DND-41 (cell line): ENCODE results near the gene MARCHF6.

ENCODE experiments used
- ATAC-seq: fragments of 200-7000 bp; cut with Tn5 transposase; 3 replicates; pipeline ENCODE4 v1.9.1; 2021; ENCODE audit warnings: low read depth; ENCODE audit not compliant: insufficient read depth
- DNase-seq: peaks from one replicate; pipeline ENCODE4 v3.0.0-alpha.2; 2020
- H2AFZ ChIP-seq: 2 replicates; pipeline ENCODE4 v1.6.0; 2012; ENCODE audit warnings: low read depth, low read length
- H3K27ac ChIP-seq: 2 replicates; pipeline ENCODE4 v1.5.1; 2012; ENCODE audit warnings: low read length, inconsistent platforms
- H3K27me3 ChIP-seq: fragments of 200-600 bp; sonication (generic); 2 replicates; pipeline ENCODE4 v1.6.0; 2012; ENCODE audit warnings: low read length, mild to moderate bottlenecking, inconsistent platforms; ENCODE audit not compliant: insufficient read depth, poor library complexity
- H3K36me3 ChIP-seq: 2 replicates; pipeline ENCODE4 v1.5.1; 2012; ENCODE audit warnings: low read length, inconsistent platforms; ENCODE audit not compliant: insufficient read depth
- H3K4me1 ChIP-seq: 2 replicates; pipeline ENCODE4 v1.5.1; 2012; ENCODE audit warnings: mild to moderate bottlenecking, low read length; ENCODE audit not compliant: insufficient read depth
- H3K4me2 ChIP-seq: 2 replicates; pipeline ENCODE4 v1.6.0; 2012; ENCODE audit warnings: mild to moderate bottlenecking, moderate library complexity, low read length, inconsistent platforms; ENCODE audit not compliant: insufficient read depth
- H3K4me3 ChIP-seq, 2 experiments: fragments of 200-600 bp in 1 of 2; shearing (Covaris generic) in 1 of 2; 2 replicates each; pipeline ENCODE4 v1.5.1; 2012 to 2016; ENCODE audit warnings: inconsistent platforms in 2 of 2, low read length in 2 of 2, mild to moderate bottlenecking in 2 of 2, low read depth in 1 of 2, moderate library complexity in 1 of 2
- H3K79me2 ChIP-seq: 2 replicates; pipeline ENCODE4 v1.6.0; 2012; ENCODE audit warnings: low read length, inconsistent platforms; ENCODE audit not compliant: insufficient read depth
- H3K9ac ChIP-seq: 2 replicates; pipeline ENCODE4 v1.6.0; 2012; ENCODE audit warnings: low read depth, mild to moderate bottlenecking, inconsistent platforms, low read length, moderate library complexity
- H3K9me3 ChIP-seq: 2 replicates; pipeline ENCODE4 v1.5.1; 2012; ENCODE audit warnings: low read length, moderate library complexity, mild to moderate bottlenecking, inconsistent platforms; ENCODE audit not compliant: insufficient read depth, severe bottlenecking
- H4K20me1 ChIP-seq: 2 replicates; pipeline ENCODE4 v1.6.0; 2012; ENCODE audit warnings: low read length; ENCODE audit not compliant: insufficient read depth
- CTCF ChIP-seq: IDR thresholded peaks from 2 replicates; pipeline ENCODE4 v1.5.1; 2012; ENCODE audit warnings: borderline replicate concordance, low read length, moderate library complexity, mild to moderate bottlenecking; ENCODE audit not compliant: poor library complexity, severe bottlenecking; ENCODE audit errors: extremely low read depth
- EZH2 ChIP-seq: IDR thresholded peaks from 3 replicates; pipeline ENCODE4 v1.6.1; 2012; ENCODE audit warnings: borderline replicate concordance, low read depth, mild to moderate bottlenecking, moderate library complexity, low read length, inconsistent platforms; ENCODE audit not compliant: severe bottlenecking

Gene MARCHF6

GRCh38 chr5:10353241-10354047, at the start of gene MARCHF6:
Gene MARCHF6 (plus strand): TSS chr5:10353695. CDS start chr5:10353899, 204 bp downstream.
- Histone ChIP-seq H3K36me3 (peaks cover 2% of the 10 kb centered on the region; the same call in 1 of the 2 replicates), H3K4me1 (peaks cover 36% of the 10 kb centered on the region), H3K79me2 (peaks cover 59% of the 10 kb centered on the region), H3K27ac (peak within 1 kb of the TSS; percentile 91), H3K27me3 (no peaks in the 10 kb centered on the region), H2AFZ (peak within 1 kb of the TSS; percentile 92), H3K9ac (peak within 1 kb of the TSS; percentile 85), H4K20me1 (peaks cover 38% of the 10 kb centered on the region; the same call in 1 of the 2 replicates), H3K9me3 (no peaks in the 10 kb centered on the region), H3K4me2 (peak within 1 kb of the TSS; percentile 88), H3K4me3 (peak within 1 kb of the TSS; percentile 77)
- TF ChIP-seq CTCF = no peak
- no peak for TF ChIP-seq EZH2
- ATAC-seq (peak; percentile 90), DNase-seq (peak; percentile 93)

GRCh38 chr5:10303699-10304170, 49.8 kb upstream of the MARCHF6 start:
- no peak for ATAC-seq
- H3K79me2 ChIP-seq = no peaks in the 10 kb centered on the region
- no peak overlapping the region for H3K4me3 ChIP-seq
- no peaks in the 10 kb centered on the region for H4K20me1 ChIP-seq
- H3K4me2 ChIP-seq = no peak overlapping the region
- H3K9ac ChIP-seq = no peak overlapping the region
- no peak overlapping the region for H3K27ac ChIP-seq
- TF ChIP-seq EZH2 (no peak), CTCF (no peak)
- no peak overlapping the region for H2AFZ ChIP-seq
- no peaks in the 10 kb centered on the region for H3K4me1 ChIP-seq
- no peak for DNase-seq
- no peaks in the 10 kb centered on the region for H3K36me3 ChIP-seq
- no peaks in the 10 kb centered on the region for H3K27me3 ChIP-seq
- H3K9me3 ChIP-seq = no peaks in the 10 kb centered on the region

GRCh38 chr5:10304932-10305331, 48.6 kb upstream of the MARCHF6 start:
- TF ChIP-seq EZH2 (no peak), CTCF (no peak)
- Histone ChIP-seq H3K79me2 (no peaks in the 10 kb centered on the region), H3K36me3 (no peaks in the 10 kb centered on the region), H2AFZ (no peak overlapping the region), H3K9me3 (no peaks in the 10 kb centered on the region), H3K4me2 (no peak overlapping the region), H3K27me3 (no peaks in the 10 kb centered on the region), H3K4me1 (no peaks in the 10 kb centered on the region), H3K4me3 (no peak overlapping the region), H3K27ac (no peak overlapping the region), H4K20me1 (no peaks in the 10 kb centered on the region), H3K9ac (no peak overlapping the region)
- DNase-seq (no peak), ATAC-seq (no peak)

GRCh38 chr5:10306114-10306513, 47.4 kb upstream of the MARCHF6 start:
- TF ChIP-seq EZH2 = no peak
- no peak for TF ChIP-seq CTCF
- DNase-seq (no peak), ATAC-seq (no peak)
- Histone ChIP-seq H4K20me1 (no peaks in the 10 kb centered on the region), H3K36me3 (no peaks in the 10 kb centered on the region), H3K4me2 (no peak overlapping the region), H3K4me3 (no peak overlapping the region), H3K9me3 (no peaks in the 10 kb centered on the region), H3K4me1 (no peaks in the 10 kb centered on the region), H3K9ac (no peak overlapping the region), H3K79me2 (no peaks in the 10 kb centered on the region), H2AFZ (no peak overlapping the region), H3K27me3 (no peaks in the 10 kb centered on the region), H3K27ac (no peak overlapping the region)
